ENCODE measurements around the gene VWA5B1.

DNA sequence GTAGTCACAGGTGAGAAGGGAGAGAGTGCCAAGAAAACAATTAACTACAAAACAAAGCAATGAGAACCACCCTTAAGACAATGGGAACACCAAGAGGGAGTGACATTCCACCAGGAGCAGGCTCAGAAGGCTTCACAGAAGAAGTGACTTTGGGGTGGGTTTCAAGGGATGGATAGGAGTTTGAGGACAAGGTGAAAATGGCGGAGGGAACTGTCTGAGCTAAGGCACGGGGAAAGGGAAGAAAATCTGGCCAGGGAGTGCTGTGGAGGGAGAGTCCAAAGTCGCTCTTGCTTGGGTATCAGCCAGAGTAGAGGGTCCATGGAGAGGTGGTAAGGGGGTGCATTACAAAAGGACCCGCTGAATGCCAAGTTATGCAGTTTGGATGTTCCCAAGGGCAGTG is 108.1 kb downstream of the VWA5B1 start:
- TF ChIP-seq, protein P1, sequence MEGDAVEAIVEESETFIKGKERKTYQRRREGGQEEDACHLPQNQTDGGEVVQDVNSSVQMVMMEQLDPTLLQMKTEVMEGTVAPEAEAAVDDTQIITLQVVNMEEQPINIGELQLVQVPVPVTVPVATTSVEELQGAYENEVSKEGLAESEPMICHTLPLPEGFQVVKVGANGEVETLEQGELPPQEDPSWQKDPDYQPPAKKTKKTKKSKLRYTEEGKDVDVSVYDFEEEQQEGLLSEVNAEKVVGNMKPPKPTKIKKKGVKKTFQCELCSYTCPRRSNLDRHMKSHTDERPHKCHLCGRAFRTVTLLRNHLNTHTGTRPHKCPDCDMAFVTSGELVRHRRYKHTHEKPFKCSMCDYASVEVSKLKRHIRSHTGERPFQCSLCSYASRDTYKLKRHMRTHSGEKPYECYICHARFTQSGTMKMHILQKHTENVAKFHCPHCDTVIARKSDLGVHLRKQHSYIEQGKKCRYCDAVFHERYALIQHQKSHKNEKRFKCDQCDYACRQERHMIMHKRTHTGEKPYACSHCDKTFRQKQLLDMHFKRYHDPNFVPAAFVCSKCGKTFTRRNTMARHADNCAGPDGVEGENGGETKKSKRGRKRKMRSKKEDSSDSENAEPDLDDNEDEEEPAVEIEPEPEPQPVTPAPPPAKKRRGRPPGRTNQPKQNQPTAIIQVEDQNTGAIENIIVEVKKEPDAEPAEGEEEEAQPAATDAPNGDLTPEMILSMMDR (IDR thresholded peaks at IDR 0.05), result no peak
- TF ChIP-seq POLR2A (IDR thresholded peaks at IDR 0.05), result no peak
- no peak for TF ChIP-seq POLR2AphosphoS5 (IDR thresholded peaks at IDR 0.05)

Data from prostate gland (tissue), 2 donors.